Natural killer cell (primary cell): ENCODE measurements around the gene WDR35. TPM values are rescaled to one million over a fixed set of nuclear protein-coding genes. Genes with fewer than 3 reads are reported as not detected.

ENCODE experiments used
- ATAC-seq, 3 donors: fragments of 150-1000 bp in 2 of 3; fragments of 200-7000 bp in 1 of 3; cut with Tn5 transposase; 1 replicate in 1 of 3; 2 replicates in 2 of 3; pipeline ENCODE4 v1.10.0; 2021; ENCODE audit warnings: mild to moderate bottlenecking in 2 of 3, moderate library complexity in 2 of 3
- DNase-seq, 2 donors: peaks; one replicate each; pipeline versions ENCODE4 v3.0.0 to v3.0.0-alpha.2; 2013 to 2021; ENCODE audit warnings: mixed read lengths in 1 of 2
- H3K27ac ChIP-seq: one replicate; pipeline ENCODE4 v1.5.1; 2013; ENCODE audit warnings: mild to moderate bottlenecking, low read length
- H3K27me3 ChIP-seq: one replicate; pipeline ENCODE4 v1.6.1; 2013; ENCODE audit warnings: low read length; ENCODE audit not compliant: control insufficient read depth, insufficient read depth
- H3K36me3 ChIP-seq: one replicate; pipeline ENCODE4 v1.6.1; 2013; ENCODE audit warnings: low read length; ENCODE audit not compliant: control insufficient read depth, insufficient read depth
- H3K4me1 ChIP-seq: one replicate; pipeline ENCODE4 v1.6.1; 2013; ENCODE audit warnings: low read length; ENCODE audit not compliant: control insufficient read depth, insufficient read depth
- H3K4me3 ChIP-seq: one replicate; pipeline ENCODE4 v1.5.1; 2013; ENCODE audit warnings: low read length
- H3K9me3 ChIP-seq: one replicate; pipeline ENCODE4 v1.6.1; 2013; ENCODE audit warnings: low read length; ENCODE audit not compliant: control insufficient read depth, insufficient read depth
- H3K27ac Mint-ChIP-seq, 2 donors: one replicate each; pipeline ENCODE4 v1.8.0; 2022; ENCODE audit warnings: mild to moderate bottlenecking in 2 of 2, mixed read lengths in 2 of 2, moderate library complexity in 1 of 2
- H3K27me3 Mint-ChIP-seq, 2 donors: one replicate each; pipeline ENCODE4 v1.8.0; 2022; ENCODE audit warnings: low read depth in 2 of 2, mixed read lengths in 2 of 2
- H3K36me3 Mint-ChIP-seq: one replicate; pipeline ENCODE4 v1.8.0; 2022; ENCODE audit warnings: mixed read lengths
- H3K4me1 Mint-ChIP-seq, 2 donors: one replicate each; pipeline ENCODE4 v1.8.0; 2022; ENCODE audit warnings: mixed read lengths in 2 of 2
- H3K4me3 Mint-ChIP-seq: one replicate; pipeline ENCODE4 v1.8.0; 2022; ENCODE audit warnings: mild to moderate bottlenecking, moderate library complexity, mixed read lengths
- H3K9me3 Mint-ChIP-seq, 2 donors: one replicate each; pipeline ENCODE4 v1.8.0; 2022; ENCODE audit warnings: mixed read lengths in 2 of 2
- CTCF ChIP-seq: fragments of 200-600 bp; IDR thresholded peaks from one replicate; pipeline ENCODE4 v1.8.0; 2022; ENCODE audit warnings: antibody characterized with exemption
- WGBS: methylation state at CpG from one replicate; pipeline ENCODE4 v1.1.7; 2013; ENCODE audit warnings: missing lambda C conversion rate; ENCODE audit not compliant: insufficient coverage; 5-methylcytosine and 5-hydroxymethylcytosine counted together
- intact Hi-C: fragments of 100-400 bp; cut with micrococcal nuclease; formaldehyde crosslinking; loops from one replicate; pipeline ENCODE4 v1.14.2; 2022
- total RNA-seq, 4 donors: library from RNA; stranded (reverse); fragments of 120-200 nt in 1 of 4; gene quantifications; one replicate each; pipeline versions ENCODE4 v1.2.3 to v1.2.4, GENCODE V29; 2013 to 2022

WDR35 gene
- total RNA-seq, 3 donors from 2014 or later (not counting 1 experiment from before 2014, with no cell fraction given), result 5.8 to 8.3 (median 7.7) TPM

- H3K27ac Mint-ChIP-seq, result no peak overlapping the region
- Histone ChIP-seq H3K27ac (no peak overlapping the region), H3K36me3 (no peaks in the 10 kb centered on the region), H3K4me3 (no peak overlapping the region), H3K27me3 (no peaks in the 10 kb centered on the region), H3K9me3 (peaks cover 10% of the 10 kb centered on the region), H3K4me1 (no peaks in the 10 kb centered on the region)
- H3K4me3 Mint-ChIP-seq, result no peak overlapping the region
- intact Hi-C loops, result no loop called here
- peaks cover 6% of the 10 kb centered on the region for H3K36me3 Mint-ChIP-seq
- H3K27me3 Mint-ChIP-seq, result no peaks in the 10 kb centered on the region
- H3K4me1 Mint-ChIP-seq, result no peaks in the 10 kb centered on the region
- no peak for ATAC-seq
- peaks cover 2 to 7% of the 10 kb centered on the region in 2 donors for H3K9me3 Mint-ChIP-seq
- no peak for DNase-seq
- WGBS, result 89% methylated on average over 4 of the region's 4 CpGs
- TF ChIP-seq CTCF, result no peak
These were observed 33.8 kb upstream of the WDR35 start for GRCh38 chr2:20023688-20024087.

- DNase-seq, result no peak
- H3K27ac ChIP-seq, result no peak overlapping the region
- H3K36me3 ChIP-seq, result no peaks in the 10 kb centered on the region
These were observed 31.6 kb upstream of the WDR35 start for GRCh38 chr2:20021405-20022009.

GRCh38 chr2:20019747-20020146 is 29.8 kb upstream of the WDR35 start:
- no peak overlapping the region for H3K4me3 Mint-ChIP-seq
- H3K36me3 ChIP-seq, result no peaks in the 10 kb centered on the region
- intact Hi-C loops, result loop anchor here (5.0 kb wide), 1 partner anchor 62 kb away; no protein-coding TSS in a partner anchor
- H3K4me3 ChIP-seq, result no peak overlapping the region
- H3K9me3 ChIP-seq, result peaks cover 10% of the 10 kb centered on the region
- 96% methylated on average over 4 of the region's 4 CpGs for WGBS
- no peak overlapping the region for H3K27ac Mint-ChIP-seq
- no peaks in the 10 kb centered on the region for H3K4me1 Mint-ChIP-seq
- no peaks in the 10 kb centered on the region for H3K4me1 ChIP-seq
- TF ChIP-seq CTCF, result no peak
- peaks cover 2 to 4% of the 10 kb centered on the region in 2 donors for H3K27me3 Mint-ChIP-seq
- peaks cover 2 to 7% of the 10 kb centered on the region in 2 donors for H3K9me3 Mint-ChIP-seq
- ATAC-seq (no peak), DNase-seq (no peak)
- H3K27ac ChIP-seq, result no peak overlapping the region
- H3K36me3 Mint-ChIP-seq, result no peaks in the 10 kb centered on the region
- H3K27me3 ChIP-seq, result no peaks in the 10 kb centered on the region

More at GRCh38 chr2:20021405-20022009, 31.6 kb upstream of the WDR35 start:
- peaks cover 2 to 7% of the 10 kb centered on the region in 2 donors for H3K9me3 Mint-ChIP-seq
- TF ChIP-seq CTCF, result no peak
- no peak for ATAC-seq
- H3K27me3 Mint-ChIP-seq, result no peaks in the 10 kb centered on the region
- intact Hi-C loops, result no loop called here
- WGBS, result 84% methylated on average over 3 of the region's 3 CpGs
- H3K4me3 ChIP-seq, result no peak overlapping the region
- H3K4me3 Mint-ChIP-seq, result no peak overlapping the region
- H3K27ac Mint-ChIP-seq, result no peak overlapping the region
- no peaks in the 10 kb centered on the region for H3K4me1 ChIP-seq
- no peaks in the 10 kb centered on the region for H3K4me1 Mint-ChIP-seq
- no peaks in the 10 kb centered on the region for H3K27me3 ChIP-seq
- H3K36me3 Mint-ChIP-seq, result no peaks in the 10 kb centered on the region
- H3K9me3 ChIP-seq, result peaks cover 10% of the 10 kb centered on the region
